ENCODE results near the gene SORBS1.
A peak's percentile ranks its signal among the peaks of the same experiment; 100 is the strongest.

Gene SORBS1

DNA sequence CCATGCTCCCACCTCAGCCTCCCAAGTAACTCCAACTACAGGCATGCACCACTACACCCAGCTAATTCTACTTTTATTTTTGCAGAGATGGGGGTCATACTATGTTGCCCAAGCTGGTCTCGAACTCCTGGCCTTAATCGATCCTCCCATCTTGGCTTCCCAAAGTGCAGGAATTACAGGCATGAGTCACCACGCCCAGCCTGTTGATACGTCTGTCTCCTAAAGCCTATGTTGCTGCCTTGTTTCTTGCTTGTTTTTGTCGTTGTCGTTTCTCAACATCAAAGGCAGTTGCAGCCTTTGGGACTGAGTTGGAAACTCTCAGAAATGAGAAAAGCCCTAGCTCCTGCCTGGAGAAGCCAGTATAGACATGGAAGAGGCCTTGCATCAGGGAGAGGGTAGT is 49.9 kb downstream of the SORBS1 start:
- DNase-seq: no peak

DNA sequence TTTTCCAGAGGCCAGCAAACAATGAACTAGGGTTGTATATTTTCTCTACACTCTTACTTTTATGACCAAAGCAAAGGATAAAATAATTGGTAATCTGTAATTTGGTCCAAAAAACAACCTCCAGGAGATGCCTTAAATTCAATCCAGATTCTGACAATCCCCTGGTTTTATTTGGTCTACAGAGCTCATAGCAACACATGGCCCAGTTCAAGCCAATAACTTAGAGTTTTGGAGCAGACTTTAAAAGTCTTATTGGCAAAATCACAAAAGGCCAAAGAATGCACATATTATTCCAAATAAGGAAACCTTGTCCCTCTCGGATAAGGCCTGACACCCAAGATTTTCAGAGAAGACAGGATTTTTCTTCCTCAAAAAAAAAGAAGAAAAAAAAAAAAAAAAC is 51.9 kb downstream of the SORBS1 start:
- no peak for DNase-seq

DNA sequence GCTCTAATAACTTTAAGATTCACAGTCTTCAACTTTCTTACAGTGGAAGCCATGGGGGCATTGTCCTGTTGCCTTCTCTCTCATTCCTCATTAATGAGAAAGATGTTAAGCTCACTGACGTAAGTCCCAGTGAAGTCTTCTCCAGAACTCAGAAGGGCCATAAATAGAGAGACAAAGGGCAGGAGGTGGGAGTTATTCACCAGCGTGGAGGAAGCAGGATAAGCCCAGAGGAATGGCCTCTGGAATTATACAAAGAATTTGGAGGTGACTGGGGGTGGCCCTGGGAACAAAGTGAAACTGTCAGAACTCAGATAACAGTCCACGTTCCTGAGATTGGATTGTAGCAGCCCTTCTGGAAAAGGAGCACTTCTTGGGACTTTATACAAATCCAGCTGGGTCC is 52.4 kb downstream of the SORBS1 start:
- DNase-seq: no peak

DNA sequence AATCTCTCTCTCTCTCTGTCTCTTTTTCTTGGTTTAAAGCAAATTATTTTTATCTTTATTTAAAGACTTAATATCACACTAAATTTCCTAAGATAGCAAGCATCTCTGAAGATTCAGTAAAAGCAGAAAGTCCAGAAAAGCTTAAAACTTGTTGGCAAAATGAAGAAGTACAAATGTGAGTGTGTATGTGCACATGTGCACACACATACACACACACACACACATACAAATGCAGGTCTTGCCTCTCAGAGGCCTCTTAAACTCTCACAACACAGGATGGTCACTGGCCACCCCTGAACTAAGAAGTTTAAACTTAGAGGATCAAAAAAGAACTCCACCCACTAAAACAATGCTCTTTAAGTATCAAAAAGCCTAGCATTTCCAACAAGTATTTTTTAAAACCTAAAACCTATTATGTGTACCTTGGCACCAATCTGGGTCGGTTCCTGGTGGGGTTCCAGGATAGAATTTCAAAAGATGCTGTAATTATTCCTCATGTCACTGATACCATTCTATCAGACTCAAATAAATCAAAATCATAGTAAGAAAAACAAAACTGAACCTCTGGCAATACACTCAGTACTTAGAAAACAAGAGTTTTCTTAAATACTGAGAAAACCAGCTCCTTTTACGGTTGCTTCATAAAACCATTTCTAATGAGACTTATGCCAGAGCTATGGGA is 55.0 kb downstream of the SORBS1 start:
- no peak for DNase-seq

DNA sequence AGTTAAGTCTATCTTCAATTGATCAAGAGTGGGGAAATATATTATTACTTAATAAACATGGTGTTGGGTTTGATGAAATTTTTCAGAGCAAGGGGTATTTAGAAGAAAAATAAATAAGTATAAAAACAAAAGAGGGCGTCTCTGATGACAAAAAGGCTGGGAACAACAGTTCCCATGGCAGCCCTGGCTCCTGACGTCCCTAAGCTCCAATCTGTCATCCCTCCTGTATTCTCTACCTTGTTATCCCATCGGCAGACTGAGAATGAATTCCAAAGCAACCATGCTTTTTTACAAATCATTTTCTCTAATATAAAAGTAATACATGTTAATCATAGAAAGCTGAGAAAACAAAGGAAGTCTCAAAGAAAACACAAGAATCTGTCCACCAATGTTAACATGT is 55.5 kb downstream of the SORBS1 start:
- no peak for DNase-seq

DNA sequence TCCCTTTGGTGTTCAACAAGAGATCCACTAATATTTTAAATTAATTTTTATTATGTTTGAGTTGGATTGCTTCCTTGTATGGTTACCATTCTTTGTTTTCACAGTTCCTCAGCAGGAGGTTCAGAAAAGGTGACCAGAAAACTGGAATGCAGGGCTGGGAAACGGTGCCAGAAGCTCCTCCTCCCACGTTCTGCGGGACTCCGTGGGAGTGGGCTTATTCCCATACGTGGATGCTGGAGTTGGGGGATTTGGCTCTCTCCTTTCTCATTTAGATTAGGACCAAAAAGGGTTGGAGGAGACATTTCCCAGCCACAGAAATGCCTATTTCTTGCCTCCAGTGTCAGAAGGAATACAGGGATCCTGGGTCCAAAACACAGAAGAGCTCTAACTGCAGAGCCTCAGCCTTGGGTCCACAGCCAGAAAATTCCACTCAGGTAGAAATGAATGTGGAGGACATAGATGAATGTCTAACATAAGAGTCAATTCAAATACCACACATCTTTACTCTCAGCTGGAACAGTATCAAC is 56.0 kb downstream of the SORBS1 start:
- DNase-seq: no peak

DNA sequence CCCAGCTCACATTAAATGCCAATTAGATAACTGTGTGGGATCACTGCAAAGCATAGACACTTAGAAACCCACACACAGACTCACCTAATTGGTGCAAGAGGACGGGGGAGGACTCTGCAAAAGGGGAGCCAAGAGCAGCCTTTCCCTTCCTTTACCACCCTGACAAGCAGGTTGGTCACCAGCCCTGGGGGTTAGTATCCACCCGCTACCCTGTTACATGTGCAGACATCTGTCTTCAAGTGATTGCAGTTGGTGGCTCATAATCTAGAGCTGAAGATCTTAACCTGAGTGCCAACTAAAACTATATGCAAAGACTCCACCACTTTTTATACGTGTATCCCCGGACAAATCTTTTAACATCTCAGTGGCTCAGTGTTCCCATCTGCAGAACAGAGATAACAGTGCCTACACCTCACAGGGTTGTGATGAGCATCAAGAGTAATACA is 56.9 kb downstream of the SORBS1 start:
- no peak for DNase-seq

DNA sequence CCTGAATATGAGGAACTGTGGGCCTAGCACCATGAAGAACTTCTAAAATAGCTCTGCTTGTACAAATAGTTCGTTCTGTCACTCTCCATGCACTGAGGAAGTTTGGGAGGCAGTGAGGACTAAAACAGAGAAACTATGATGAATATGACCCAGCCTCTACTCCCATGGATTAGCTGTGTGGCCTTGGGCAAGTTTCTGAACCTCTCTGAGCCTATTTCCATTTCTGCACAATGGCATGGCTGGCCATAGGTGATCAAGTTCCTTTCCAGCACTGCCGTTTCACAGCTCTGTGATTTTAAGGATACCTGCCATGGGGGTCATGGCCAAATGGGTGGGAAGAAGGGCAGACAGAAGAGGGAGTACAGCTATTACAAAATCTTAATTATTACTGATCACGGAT is 57.6 kb downstream of the SORBS1 start:
- DNase-seq: no peak

DNA sequence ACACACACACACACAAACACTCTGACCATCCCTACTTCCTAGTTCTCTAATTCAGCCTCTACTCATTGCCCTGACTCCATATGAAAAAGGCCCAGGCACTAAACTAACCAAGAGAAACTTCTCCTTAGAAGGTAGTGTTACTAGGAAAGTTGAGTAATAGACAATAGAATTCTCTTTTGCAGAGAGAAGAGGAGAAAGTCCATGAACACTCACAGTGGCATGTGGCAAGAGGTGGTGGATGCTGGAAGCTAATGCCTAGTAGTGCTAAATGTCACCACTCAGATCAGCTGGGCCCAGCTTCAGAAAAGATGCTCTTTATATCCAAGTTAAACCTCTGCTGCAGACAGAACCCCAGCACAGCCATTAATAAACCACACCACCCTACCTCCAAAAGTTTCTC is 58.2 kb downstream of the SORBS1 start:
- no peak for DNase-seq

DNA sequence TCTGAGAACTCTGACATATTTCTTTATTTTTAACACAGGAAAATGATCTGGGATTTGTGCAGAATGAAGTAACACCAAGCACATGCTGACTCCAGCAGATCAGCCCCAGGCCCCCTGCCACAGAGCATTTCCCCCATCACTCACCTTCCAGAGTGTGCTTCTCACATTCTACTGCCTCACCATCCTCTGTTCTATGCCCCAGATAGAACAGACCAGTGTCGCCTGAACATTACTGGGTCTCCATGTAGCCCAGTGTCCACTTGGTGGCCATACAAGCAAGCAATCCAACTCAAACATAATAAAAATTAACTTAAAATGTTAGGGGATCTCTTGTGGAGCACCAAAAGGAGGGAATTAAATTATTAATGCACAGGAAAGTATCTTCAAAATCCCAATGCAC is 58.8 kb downstream of the SORBS1 start:
- no peak for DNase-seq

DNA sequence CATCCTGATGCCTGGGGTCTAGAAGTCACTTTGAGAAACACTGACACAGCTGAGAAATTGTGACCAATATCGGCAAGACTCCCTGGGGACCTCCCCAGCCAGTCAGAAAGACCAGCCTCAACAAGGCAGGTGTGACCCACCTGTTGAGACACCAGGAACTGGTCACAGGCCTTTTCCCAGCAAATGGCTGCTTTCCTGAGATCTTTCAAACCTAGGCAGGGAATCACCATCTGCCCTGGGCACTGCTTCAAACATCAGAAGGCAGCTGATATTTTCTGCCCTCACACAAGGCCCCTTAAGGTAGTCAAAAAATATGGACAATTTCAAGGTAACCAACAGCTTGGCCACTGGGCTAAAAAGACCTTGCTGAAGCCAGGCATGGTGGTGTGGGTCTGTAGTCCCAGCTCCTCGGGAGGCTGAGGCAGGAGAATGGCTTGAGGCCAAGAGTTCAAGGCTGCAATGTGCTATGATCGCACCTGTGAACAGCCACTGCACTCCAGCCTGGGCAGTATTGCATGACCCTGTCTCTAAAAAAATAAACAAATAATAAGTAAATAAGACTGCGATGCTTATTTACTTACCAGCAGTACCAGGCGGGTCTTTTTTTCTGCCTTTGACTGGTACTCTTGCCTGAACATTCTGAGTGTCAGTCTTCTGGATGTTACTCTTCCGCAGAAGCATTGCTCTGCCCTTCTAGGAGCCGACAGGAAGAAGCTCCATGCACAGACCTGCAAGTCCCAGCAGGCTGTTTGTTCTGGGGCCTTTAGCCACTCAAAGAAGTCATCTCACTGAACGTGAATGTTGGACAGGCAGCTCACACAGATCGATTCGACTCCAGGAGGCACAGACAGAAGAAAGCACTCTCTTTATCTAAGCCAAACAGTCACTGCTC is 59.7 kb downstream of the SORBS1 start:
- DNase-seq: no peak

DNA sequence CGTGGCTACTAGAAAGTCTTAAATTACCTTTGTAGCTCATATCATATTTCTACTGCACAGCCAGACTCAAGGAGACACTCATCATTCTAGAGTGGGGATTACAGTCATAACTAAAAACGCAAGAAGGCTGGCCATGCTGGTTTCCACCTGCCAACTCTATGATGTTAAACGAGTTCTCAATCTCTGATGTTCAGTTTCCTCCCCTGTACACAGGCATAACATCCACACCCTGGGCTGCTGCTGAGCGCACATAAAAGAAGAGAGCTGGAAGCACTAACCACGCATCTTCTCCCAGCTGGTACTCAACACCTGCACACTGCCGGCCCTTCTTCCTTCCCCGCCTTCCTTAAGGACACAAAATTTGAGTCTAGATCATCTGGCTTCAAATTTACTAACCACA is 60.5 kb downstream of the SORBS1 start:
- DNase-seq: no peak

DNA sequence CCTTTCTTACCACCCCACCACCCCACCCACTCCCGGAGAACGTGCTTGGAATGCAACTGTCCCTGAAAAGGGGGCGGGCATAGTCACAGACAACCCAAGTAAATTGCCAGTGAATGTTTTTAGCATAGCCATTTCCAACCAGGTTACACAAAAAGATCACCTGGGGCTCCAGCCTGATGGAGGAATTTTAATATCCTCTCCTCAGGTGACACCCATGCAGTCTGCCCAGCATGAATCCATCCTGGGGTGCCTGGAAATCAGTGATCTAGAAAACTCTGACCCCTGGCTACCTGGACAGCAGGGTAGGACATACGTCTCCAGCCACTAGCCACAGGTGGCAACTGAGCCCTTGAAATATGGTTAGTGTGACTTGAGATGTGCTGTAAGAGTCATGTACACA is 61.1 kb downstream of the SORBS1 start:
- no peak for DNase-seq

DNA sequence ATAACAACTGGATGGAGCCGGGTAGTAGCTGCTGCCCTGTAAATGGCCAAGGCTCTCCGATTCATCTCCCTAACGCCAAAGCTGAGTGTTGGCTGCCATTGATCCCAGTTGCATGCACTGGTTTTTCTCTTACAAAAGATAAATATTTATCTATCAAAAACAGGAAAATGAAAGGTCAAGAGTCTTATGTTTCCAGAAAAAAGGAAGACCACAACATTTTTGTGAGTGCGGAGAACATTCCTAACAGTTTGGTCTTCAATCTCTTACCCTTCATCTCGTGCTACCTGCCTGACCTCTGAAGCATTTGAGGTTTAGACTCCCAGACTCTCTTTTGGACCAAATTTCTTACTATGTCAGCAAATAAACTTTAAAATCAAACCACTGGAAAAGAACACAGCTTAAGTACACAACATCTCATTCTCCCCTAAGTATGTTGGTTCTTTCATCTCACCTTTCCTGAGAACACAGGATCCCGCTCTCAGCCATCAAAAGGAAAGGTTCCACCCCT is 61.6 kb downstream of the SORBS1 start:
- no peak for DNase-seq

DNA sequence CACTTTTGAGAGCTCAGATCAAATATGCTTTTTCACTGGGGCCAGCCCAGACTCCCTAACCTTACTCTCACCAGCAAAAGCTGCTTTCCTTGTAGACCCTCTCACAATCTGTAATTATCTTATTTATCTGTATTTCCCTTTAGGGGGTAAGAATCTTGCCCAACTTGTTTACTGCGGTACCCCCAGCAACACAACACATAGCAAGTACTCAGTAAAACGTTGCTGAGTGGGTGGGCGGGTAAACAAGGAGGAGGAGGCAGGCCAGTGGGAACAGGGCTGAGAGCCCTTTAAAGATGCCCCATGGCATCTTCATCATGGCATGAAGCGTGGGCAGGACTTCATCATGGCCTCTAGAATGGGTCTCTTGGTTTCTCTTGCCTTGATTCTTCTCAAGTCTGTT is 64.2 kb downstream of the SORBS1 start:
- no peak for DNase-seq

DNA sequence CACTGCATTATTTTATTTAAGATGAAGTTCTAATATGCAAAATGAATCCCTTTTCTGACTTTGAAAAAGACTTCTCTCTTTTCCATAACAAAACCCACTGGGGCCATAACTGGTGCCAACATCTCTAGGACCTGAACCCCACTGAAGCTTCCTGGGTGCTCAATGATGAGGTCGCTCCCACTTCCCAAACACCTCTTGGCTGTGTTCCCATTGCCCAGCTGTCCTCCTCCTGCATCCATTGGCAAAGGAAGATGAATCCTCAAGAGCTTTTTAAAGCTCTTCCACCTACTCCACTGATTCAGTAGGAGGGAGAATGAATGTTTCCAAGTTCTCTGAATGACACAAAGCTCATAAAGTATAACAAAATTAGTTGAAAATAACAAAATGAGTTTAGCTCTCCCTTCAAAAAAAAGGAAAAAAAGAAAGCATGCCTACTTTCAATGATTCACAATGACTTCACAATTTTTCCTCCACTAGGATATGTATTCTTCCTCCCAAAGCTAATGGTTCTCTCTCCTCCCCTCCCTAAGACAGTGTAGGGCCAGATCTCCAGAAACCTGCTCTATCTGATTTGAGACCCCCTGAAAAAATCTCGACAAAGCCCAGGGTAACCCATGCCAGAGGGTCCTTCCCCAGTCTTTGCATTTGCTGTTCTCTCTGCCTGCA is 64.8 kb downstream of the SORBS1 start:
- DNase-seq: no peak

DNA sequence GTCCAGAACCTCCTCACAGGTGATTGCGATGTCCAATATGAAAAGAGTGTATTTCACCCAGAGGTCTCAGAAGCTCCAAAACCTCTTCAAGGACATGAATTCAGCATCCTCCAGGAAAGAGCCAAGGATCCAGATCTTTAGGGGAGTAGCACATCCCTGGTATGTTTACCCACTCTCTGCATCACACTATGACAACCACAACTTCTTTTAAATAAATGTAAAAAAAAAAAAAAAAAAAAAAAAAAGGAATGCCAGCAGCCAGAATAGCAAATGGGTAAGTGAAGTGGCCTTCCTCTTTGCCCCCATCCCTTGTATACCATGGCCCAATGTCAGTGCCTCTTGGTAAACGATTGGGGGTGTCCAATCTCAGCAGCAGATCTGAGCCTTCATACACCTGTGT is 67.3 kb downstream of the SORBS1 start:
- no peak for DNase-seq

DNA sequence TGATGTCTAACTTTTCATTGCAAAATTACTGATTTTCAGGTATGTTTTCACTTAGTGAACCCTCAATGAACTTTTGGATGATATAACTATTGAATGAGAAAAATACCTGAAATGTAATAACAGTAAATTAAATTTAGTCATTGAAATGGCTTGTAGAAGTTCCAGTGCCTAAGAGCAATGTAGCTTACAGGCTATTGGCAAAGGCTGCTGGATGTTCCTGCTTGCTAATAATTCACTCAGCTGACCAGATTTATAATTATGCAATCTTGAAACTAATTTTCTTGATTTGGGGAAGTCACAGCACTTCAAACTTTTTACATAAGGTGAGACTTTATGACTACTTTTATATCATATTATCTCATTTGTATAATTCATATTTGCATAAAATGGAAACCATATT is 73.2 kb downstream of the SORBS1 start:
- no peak for DNase-seq

DNA sequence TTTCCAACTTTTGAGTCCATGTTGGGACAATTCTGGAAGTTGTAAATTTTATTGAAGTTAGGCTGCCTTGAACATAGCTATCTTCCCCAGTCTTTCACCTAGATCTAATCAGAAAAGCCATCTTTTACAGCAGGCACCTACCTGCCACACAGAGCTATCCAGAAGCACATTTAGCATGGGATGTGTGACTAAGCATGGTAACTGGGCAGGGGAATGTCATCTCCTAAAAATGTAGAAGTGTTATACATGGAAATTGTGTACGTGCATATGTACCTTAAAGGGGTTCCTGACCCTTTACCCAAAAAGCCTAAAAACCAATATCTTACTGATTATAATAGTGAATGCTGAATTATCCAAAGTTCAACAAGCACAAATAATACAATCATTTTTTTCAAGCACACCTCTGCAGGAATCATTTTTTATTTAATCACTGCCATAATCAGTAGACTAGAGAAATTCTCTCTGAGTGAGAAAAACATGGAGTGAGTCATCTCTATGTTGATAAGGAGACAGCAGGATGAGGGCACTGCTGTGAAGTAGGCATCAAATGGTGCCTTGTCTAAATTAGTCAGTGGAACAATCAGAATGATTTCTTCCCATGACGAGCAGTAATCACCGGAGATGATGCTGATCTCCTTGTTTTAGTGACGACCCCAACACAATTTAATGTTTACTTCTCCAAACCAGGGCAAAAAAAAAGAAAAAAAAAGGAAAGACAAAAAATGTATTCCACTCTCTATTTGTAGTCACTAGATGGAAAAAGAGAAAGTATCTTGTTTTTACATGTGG is 75.9 kb downstream of the SORBS1 start:
- no peak for DNase-seq

DNA sequence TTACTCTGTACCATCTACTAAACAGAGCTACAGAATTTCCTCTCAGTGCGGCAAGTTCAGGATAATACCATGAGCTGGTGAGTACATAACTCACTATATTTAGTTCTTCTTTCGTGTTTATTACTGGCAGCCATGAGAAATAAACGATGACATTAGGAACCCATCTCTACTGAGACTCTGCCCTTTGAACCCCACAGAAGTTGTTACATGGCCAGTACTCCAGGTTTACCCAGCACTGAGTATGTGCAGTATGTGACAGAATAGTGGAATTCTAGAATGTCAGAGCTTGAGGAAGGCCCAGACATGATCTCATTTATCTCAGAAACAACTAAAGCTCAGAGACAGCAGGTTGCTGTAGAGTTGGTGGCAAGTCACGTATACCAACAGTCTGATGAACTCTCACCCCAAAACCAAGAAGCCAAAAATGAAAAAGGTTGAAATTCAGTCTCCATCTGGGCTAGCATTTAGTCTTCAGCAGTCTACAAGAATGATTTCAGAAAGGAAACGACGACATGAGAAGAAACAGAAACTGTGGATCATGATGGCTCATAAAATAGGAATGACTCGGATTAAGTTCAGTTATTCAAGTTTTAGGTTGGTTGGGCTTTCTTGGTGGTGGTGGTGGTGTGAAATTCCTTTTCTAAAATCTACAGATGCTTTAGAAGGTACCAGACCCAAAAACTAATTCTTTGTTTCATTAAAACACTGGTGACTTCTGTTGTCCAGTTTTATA is 78.5 kb downstream of the SORBS1 start:
- no peak for DNase-seq

DNA sequence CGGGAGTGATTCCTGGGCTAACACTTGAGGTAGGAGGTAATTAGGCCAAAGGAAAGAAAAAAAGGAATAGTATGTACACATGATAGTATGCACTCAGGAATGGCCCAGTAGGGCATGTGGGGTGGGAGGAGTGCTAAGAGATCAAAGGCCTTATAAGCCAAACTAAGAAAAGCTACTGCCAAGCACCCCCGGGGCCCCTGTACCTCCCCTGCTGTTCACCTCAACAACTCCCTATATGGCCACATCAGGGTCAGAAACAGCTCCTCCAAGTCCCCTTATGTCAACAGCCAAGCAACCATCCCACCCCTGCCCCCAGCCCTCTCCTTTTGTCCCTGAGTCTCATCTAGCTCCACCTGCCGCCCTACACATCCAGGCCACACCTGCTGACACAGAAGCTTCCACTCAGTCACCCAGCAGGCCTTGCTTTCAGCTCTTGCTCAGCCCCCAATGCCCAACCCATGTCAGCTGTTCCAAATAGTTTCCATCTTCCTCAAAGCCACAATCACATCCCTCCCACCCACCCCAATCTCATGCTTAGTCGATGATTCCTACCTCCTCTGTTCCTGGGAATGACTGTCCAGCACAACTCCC is 80.2 kb downstream of the SORBS1 start:
- DNase-seq: peak in 1 of 2 experiments; percentile 23

All from activated T-cell treated with anti-CD3 and anti-CD28 coated beads, Interleukin-2, amount 50 U/mL, for 48 hours (primary cell).